ACHN (cell line): ENCODE measurements around the gene ZBTB21.

Experiments used
- DNase-seq: peaks from one replicate; pipeline ENCODE4 v3.0.0-alpha.2; 2015
- in situ Hi-C: cut with HindIII; loops from 2 replicates; pipeline ENCODE4 v1.10.0; 2017; ENCODE audit warnings: low sequenced_read_pairs, low pct_ligation_motif_present, low pct_unique_long_range_greater_than_20kb

Gene ZBTB21

GRCh38 chr21:42026082-42026435 is 15.9 kb upstream of the ZBTB21 start:
- DNase-seq, result no peak
- in situ Hi-C loops, result no loop called here

- DNase-seq, result no peak
- in situ Hi-C loops, result no loop called here
Observed at GRCh38 chr21:42025376-42026081, 15.4 kb upstream of the ZBTB21 start.

DNA sequence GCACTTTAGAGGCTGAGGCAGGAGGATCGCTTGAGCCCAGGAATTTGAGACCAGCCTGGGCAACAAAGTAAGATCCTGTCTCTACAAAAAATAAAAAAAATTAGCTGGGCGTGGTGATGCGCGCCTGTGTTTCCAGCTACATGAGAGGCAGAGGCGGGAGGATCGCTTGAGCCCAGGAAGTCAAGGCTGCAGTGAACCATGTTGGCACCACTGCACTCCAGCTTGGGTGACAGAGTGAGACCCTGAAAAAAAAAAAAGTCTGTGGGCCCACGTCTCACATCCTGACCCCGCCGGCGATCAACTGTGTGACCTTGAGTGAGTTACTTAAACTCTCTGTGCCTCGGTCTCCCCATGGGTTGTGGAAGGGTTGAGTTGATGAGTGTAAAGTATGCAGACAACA is 12.7 kb upstream of the ZBTB21 start:
- DNase-seq, result no peak
- in situ Hi-C loops, result no loop called here

- no peak for DNase-seq
- in situ Hi-C loops, result no loop called here
Observed at GRCh38 chr21:42022091-42022430, 11.9 kb upstream of the ZBTB21 start.

DNA sequence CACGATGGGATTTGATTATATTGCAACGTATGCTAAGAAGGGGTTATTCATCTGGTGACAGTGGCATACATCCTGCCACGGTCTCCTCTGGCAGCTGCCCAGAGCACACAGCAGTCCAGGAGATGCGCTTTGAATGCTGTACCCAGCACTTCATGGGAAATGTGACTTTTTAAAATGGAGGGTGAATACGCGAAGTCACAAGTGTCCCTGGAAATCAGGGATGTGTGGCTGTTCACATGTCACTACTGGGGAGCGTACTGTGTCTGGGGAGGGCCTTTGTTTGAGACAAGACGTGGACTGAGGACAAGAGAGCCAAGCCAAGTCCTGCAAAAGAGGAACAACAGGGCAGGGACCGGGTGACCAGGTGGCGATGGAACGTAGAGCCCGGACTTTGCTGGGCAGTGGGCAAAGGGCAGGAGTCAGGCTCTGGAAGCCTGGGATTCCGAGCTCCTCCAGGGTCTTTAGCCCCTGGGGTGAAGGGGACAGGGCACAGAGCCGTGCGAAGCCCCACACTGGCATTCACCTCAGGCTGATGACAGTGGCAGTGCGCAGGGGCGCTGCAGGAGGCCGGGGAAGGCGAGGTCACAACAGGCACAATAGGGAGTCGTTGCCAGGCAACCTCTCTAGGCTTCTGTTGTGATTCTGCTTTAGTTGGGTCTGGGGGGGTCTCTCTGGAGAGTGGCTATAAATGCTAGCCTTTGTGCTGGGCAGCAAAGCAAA is 11.4 kb upstream of the ZBTB21 start:
- in situ Hi-C loops, result no loop called here

DNA sequence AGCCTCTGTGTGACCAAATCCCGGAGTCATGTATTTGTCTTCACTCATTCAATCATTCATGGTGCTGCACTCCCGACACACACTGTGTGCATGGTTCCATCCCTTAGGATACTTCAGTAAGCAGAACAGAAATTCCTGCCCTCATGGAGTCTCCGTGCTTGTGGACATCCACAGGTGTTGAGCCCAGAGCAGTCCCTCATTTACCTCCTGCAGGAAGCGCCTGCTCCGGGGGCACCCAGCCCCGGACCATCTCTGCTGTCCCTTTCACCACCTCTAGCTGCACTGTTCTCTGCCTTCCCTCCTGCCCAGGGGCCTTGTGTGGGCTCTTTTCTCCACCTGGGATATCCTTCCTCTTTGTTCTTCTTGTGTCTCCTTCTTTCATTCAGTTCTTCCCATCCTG is 9.5 kb upstream of the ZBTB21 start:
- in situ Hi-C loops, result no loop called here
- no peak for DNase-seq

More for the DNA sequence above, 11.4 kb upstream of the ZBTB21 start:
- no peak for DNase-seq

GRCh38 chr21:42019101-42019605 is 9.0 kb upstream of the ZBTB21 start:
- DNase-seq, result no peak
- in situ Hi-C loops, result no loop called here

- DNase-seq, result no peak
- in situ Hi-C loops, result no loop called here
Observed at GRCh38 chr21:42017022-42017421, 6.9 kb upstream of the ZBTB21 start.

DNA sequence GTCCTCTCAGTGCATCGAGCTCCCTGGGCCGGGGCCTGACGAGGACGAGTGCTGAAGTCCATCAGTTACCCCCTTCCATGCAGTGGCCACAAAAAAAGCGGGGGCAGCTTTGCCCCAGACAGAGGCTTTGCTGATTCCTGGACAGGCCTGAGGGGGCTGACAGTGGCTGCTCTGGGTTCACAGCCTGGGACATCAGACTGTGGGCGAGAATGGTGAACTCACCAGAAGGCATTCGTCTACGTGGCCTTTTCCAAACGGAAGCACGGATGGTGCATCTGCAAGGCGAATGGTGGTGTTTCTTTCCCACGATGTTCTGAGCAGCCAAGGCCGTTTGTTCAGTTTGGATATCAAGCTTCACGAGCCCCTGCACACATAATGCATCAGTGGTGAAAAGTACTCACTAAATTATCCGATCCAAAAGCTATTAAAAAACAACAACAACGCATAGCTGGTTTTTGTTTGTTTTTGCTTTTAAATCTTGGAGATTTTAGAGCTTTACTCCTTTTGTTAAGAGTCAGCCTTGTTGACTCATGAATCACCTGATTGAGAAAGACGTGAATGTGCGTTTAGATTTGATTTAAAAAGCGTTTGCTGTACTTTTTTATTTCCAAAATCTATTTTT is 6.3 kb upstream of the ZBTB21 start:
- in situ Hi-C loops, result no loop called here
- DNase-seq, result no peak

- in situ Hi-C loops, result no loop called here
- no peak for DNase-seq
Observed at GRCh38 chr21:42013931-42014330, 3.8 kb upstream of the ZBTB21 start.

DNA sequence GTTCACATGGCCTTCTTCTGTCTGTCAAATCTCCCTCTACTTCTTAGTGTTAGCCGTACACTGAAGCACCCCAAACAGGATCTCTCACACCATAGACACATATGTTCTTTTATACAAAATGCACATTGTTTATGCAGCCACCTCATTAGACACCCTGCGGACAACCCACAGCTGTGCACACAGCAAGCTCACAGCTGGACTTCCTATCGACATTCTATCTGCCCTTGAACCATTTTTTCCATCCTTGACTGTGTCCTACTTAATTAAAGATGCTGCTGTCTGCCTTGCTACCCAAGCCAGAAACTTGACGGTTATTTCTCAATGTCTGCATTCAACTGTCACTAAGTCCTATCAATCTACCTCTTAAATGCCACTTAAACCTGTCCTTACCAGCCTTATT is 3.2 kb upstream of the ZBTB21 start:
- DNase-seq, result no peak
- in situ Hi-C loops, result no loop called here

DNA sequence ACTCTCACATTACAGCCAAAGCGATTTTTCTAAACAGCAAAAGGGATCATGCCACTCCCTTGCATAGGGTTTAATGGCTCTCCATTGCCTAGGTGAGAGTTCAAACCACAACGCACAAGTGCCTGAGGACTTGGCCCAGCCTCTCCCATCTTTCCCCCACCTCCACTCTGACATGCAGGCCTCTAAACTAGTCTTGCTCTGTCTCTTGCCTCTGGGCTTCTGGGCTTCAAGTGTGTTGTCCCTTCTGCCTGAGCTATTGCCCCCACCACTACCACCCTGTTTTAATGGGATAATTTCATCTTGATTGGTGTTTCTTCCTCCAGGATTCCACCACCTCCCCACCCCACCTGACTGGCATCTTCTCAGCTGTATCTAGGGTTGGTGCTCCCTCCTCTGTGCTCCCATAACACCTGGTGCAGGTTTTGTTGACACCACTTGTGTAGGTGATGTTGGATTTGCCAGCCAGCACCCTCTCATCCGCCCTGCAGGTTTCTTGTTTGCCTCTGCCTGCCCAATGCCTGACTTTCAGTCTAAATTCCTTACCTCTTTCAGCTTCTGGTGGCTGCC is 2.7 kb upstream of the ZBTB21 start:
- in situ Hi-C loops, result no loop called here
- no peak for DNase-seq

DNA sequence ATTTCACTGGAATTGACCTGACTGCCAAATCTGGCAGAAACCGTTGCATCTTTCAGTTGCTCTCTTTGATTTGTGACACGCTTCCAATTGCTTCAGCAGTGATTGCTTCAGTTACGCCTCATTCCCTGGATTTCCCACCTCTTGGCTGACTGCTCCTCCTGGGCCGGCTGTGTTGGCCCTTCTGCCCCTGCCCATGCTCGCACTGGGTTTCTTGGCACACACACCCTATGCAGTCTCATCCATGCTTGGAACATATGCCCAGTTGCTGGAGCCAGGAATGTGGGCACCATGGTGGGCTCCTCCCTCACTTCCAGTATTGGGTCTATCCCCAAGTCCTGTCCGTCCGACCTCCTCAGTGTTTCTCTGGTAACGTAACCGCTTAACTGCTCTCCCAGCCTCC is 2.2 kb upstream of the ZBTB21 start:
- DNase-seq, result no peak
- in situ Hi-C loops, result no loop called here

DNA sequence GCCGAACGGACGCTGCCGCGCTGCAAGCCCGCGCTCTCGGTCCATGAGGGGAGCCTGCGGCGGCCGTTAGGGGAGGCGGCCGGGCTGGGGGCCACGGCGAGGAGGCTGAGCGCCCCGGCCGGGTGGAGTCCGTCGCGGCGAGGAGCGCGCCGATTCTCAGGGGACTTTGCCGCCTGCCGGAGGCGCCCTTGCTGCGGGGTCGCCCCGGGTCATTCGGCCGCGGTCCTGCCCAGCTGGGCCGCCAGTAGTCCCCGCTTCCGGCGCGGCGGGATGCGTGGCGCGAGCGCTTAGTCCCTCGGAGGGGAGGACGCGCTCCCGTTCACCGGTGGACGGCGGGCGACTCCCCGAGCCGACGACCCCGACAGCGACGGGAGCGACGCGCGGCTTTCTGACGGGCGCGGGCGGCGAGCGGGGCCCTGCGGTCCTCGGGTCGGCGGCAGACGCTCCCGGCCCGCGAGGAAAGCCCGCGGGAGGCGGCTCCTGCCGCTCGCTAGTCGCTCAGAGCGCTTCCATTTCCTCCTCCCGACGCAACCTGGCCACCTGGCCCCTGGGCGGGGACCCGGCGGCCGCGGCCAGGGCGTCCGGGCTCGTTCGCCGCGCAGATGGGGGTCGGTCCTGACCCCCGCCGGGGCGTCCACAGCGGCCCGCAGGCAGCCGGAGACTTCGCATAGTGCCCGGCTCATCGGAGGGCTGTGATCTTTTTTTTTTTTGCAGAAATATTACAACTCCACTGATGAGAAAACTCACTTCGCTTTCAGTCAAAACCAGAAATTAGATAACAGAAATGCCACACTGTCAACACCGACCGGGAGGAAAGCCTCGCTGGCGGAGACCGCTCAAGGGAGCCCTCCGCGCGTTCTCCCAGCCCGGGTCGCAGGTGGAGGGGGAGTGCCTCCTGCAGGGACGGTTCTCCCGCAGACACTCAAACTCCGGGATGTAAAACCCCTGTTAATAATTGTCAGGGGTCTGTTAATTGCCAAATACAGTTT is 641 bp upstream of the ZBTB21 start:
- DNase-seq, result peak; percentile 33
- in situ Hi-C loops, result no loop called here

DNA sequence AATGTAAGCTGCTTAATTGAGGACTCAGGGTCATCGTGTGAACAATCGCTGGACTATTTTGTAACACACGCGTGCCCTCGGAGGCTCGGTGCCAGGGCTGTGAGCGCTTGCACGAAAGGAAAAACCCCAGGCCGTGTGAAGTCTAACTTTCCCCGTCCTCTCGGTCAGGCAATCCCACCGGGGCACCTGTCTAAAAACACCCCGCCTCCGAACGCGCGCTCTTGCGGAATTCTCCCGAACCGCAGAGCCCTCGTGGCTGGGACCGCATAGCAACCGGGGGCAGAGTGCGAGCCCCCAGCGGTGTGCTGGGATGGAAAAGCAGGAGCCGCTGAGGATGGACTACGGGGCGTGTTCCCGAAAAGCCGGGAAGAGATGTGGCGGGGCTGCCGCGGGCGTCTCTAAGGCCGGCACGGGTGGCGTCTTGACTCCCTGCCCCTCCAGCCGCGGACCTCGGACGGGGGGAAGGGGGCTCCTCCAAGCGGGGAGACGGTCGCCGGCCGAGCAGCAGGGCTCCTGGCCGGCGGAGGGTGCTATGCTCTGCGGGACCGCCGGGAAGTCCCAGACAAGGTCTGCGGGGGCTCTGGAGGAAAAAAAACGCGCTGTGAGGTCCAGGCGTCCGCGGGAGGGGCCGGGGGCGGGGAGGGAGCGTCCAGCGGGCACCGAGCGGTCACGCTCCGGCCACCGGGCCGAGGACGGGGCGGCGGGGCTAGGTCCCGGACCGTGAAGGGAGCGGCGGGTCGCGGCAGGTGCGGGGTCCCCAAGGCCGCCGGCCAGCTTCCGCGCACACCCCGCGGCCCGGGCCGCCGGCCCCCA is 936 bp downstream of the ZBTB21 start:
- DNase-seq, result peak; percentile 48
- in situ Hi-C loops, result no loop called here

GRCh38 chr21:42007356-42007940 is 2.7 kb downstream of the ZBTB21 start:
- DNase-seq, result no peak
- in situ Hi-C loops, result no loop called here

DNA sequence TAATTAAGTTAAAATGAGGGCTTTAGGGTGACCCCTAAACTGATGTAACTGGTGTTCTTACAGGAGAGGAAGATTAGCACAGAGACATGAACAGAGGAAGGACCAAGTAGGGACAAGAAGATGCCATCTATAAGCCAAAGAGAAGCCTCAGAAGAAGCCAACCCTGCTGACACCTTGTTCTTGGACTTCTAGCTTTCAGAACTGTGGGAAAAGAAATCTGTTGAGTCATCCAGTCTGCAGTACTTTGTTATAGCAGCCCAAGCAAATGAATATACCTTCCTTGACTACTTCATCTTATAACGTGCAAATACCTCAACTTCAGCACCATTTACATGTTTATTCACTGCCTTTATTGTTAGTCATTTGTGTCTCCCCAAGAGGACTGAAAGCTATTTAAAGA is 3.4 kb downstream of the ZBTB21 start:
- no peak for DNase-seq
- in situ Hi-C loops, result no loop called here
